HG02588 (cell line): ENCODE data around the gene AHNAK2.

ENCODE experiments used
- ATAC-seq: cut with Tn5 transposase; IDR thresholded peaks from one replicate; pipeline ENCODE4 v1.9.1; 2021; ENCODE audit warnings: mild to moderate bottlenecking, moderate library complexity; ENCODE audit not compliant: unreplicated experiment

The AHNAK2 gene

DNA sequence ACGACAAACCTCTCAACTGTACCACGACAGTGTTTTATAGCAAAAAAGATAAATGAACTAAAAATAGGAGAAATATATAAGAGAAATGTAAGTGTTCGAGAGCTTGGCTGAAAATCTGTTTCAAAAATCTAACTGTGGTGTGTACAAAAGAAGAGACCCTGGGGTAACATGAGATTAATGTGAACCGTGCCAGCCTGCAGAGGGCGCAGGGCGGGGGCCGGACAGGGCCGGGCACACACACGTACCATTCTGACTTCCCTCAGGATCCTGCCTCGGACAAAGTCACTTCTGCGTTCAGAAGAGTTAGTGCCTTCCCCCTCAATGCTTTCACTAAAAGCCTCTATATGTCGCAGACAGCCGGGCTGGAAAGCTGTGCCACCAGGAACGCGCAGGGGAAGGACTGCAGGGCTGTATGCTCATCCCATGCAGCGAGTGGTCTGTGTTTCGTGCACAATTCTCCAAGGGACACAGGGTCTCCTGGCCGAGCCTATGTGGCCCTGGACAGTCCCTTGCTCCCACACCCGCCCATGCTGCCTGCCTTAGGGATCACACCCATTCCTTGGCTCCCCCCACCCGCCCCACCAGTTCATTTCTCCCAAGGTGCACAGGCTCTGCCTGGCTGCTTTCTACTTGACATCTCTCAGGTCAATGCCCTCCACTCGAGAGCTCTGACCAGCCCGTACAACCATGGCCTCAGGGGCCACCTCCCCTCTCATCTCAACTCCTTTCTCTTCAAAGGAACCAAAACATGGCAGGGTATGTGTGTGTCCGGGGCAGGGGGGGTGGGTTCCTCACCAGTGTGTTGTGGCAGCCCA, 34.2 kb upstream of the AHNAK2 start:
- no peak for ATAC-seq

DNA sequence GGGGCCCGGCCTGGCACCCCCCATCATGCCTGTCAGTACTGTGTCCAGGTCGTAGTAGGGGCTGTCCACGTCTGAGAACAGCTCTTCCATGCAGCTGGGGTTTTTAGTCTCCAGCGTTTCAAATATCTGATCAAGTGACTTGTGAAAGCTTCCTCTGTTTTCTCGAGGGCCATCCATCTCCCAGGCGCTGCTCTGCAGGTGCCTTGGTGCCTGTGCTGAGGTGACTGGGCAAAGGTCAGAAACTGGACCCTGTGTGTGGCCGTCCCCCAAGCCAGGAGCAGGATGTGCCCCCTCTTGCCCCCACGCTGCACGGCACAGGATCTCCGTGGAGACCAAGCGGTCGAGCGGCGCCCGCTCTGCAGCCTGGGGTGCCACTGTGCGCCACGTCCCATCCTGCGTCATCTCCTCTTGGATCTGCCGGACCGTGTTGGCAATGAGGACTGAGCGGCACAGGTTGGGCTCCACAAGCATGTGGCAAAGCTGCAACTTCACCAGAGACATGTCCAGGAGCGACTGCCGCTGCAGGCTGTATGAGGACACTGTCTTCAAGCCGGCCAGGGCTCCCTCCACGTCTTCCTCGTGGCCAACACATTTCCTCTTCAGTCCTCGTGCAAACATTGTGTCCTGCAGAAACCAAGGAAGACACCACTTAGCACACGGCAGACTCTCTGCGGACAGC, 33.3 kb upstream of the AHNAK2 start:
- ATAC-seq = no peak

DNA sequence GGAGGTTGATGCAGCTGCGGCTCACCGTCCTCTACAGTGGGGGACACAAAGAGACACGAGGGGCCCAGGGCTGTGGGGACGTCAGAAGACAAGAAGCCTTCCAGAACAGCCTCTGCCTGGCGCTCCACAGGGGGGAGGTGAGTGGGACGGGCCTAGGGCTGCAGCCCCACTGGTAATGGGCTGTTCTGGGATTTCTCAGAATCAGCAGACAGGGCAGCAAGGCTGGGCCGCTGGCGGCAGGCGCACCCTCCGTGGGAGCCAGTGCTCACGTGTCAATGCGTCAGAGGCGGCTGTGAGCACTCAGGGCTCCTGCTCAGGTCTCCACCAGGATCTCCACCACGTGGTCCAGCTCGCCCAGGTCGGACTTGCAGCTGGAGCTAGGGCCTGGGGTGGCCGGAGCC, 32.7 kb upstream of the AHNAK2 start:
- no peak for ATAC-seq

DNA sequence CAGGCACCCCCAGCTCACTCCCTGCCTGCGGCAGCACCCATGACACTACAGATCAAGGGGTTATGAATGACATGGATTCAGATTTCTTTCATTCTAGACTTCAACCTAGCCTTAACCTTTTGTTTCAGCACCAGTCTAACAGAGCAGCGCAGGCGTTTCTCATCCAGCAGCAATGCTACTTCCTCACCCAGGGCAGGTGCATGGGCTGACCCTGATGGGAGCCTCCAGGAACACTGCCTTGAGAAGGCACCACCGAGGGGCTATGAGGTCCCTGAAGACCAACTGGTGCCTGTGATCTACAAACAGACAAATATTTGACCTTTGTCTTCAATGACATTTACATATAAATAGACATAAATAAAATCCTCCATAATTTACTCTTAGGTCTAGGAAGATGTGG, 31.9 kb upstream of the AHNAK2 start:
- ATAC-seq = no peak

DNA sequence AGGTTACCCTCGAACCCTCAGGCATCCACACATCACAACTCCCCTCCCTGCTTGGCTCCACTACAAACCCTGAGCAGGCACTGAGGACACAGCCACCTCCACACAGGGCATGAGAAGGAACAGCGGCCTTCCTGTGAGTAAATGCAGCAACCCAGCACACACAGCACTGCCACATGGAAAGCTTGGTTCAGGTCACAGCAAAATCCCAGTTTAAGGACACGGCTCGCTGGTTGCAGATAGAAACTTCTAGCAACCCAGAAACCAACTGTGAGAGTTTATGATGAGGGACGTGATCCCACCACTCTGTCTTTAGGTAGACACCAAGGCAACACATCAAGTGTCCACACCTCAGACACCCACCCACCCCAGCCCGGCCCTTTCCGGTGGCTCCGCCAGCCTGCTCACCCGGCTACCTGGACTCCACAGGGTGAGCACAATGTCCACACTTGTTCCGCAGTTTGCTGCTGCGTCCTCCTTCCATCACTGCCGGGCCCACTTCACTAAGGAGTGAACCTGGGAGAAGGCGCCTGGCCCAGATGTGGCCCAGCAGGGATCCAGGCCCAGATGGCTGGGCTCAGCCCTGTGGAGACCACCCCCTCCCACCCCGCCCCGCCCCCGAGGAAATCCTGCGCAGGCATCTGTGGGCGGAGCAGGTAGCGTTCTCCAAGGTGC, 29.6 kb upstream of the AHNAK2 start:
- no peak for ATAC-seq

DNA sequence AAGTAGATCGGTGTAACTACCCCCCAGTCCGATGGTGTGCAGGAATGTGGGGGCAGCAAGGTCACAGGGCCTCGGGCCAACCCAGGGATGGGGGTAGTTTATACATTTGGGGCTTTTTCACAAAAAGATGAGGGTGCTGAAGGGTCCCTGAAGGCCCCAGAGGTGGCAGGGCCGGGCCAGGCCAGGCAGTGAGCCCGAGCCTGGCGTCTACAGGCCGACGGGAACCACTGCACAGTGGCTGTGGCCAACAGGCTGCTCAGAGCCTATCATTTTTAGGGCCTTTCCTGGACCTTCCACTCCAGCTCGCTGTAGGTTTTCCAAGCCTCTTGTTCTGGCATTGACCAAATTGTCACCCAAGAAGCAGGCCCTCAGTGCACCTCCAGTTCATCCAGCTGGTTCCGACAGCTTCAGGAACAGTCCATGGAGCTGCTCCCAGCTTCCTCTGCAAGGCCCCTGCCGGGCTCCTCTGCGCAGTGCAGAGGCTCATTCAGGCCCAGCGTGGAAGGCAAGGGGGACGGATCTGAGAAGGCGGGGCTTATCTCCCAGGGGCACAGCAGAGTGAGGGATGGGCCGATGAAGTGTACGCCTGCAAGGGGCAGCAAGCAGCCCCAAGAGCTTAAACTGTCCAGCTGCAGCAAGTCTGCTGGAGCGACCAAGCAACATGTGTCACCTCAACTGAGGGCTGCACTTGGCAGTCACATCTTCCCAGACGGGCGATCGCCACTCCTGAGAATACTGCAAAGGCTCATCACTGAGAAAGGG, 28.8 kb upstream of the AHNAK2 start:
- ATAC-seq = no peak

DNA sequence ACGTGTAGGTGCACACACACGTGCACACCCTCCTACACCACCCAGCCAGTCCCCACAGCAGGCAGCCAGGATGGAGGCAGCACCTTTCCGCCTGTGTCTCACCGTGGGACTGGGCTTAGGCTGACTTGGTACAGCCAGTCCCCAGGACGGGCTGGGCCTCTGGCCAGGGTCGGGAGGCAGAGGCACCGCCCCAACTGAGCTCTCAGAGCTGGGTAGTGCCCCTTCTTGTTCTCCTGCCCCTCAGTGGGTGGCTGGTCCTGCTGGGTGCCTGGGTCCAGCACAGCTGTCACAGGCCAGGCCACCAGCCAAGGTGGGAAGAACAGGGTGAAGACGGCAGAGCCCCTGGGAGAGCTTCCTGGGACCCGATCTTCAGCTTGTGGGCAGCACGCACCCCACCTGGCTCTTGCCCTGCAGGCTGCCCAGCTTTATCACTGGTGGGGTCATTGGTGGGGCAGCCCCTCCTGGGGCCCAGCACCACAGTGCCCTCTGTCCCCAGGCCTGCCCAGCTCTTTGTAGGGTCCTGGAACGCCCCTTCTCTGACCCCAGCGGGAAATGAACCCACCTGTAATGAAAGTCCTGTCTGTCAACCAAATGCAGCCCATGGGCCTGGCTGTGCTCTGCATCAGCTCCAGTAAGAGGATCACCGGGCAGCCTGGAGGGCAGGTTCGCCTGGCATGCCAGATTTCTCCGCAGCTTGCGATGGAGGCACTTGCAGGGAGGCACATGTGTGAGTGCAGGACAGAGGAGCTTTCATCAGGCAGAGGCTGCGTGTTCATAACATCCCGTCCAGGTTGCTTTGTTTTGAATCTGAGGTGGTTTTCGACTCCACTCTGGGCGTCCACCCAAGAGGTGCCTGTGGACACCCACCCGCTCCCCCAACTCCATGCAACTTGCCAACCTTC, 28.0 kb upstream of the AHNAK2 start:
- no peak for ATAC-seq

DNA sequence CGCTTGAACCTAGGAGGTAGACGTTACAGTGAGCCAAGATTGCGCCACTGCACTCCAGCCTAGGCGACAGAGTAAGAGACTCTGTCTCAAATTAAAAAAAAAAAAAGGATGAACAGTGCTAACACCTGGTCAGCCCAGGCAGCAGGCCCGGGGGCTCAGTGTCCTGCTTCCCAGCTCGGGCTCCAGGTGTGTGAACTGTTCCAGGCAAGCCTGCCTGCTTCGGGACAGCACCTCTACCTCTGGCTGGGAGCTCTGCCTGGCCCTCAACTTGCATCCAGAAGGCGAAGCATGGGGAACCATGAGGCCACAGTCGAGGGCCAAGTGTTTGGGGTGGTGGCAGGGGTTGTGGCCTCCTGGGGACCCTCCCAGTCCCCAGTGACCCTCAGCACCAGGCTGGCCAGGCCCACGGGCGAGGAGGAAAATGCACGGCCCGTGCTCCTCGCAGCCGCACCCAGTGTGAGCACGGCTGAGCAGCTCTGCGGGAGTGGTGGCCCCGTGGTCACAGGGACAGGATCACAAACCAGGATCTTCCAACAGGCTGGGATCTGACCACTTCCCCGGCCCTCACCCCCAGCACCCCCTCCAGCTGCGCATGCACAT, 27.3 kb upstream of the AHNAK2 start:
- no peak for ATAC-seq

DNA sequence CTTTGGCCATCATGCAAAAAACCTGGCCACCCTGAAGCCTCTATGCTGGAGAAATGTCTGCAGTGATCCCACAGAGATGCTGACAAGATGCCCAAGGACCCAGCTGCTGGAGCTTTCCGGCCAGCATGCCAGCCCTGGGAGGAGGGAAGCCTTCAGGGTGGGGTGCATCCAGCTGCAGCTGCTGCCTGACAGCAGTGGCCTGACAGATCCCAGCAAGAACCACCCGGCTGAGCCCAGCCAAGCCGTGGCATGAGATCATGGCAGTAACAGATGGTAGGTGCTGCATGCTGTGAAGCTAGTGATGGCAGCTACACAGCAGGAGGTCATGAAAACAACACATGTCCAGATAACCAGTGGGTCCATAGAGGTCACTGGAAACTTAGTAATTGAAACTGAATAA, 21.2 kb upstream of the AHNAK2 start:
- ATAC-seq = no peak

DNA sequence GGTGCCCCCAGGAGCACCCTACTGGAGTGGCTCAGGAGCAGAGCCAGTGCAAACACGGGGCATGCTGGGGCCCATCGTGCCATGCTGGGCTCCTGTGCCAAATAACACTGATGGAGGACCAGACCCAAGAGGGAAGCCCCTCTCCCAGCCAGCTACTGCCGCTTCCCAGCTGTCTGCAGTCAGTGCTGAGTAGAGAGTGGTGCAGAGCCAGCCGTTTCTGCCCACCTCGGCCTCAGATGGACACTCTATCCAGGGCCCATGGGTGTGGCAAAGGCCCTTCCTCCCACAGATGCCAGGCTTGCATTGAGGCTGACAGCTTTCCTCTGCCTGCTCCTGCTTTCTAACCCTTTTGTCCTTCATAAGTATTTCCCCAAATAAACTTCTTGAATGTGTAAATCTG, 20.6 kb upstream of the AHNAK2 start:
- ATAC-seq = no peak

DNA sequence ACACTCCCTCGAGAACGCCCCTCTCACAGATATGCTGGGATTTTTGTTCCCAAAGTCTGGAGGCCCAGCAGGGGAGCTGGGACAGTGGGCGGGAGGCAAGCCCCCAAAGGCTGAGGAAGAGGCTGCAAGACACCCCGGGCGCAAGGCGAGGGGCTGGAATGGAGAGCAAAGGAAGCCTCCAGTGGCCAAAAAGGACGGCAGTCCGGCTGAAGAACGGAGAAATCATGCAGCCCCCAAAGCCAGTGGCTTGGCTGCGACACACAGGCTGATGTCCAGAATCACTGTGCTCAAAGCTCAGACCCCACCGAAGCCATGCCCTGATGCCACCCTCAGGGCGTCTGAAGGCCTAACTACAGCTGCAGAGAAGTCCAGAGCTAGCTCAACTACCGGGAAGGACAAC, 18.3 kb upstream of the AHNAK2 start:
- no peak for ATAC-seq

DNA sequence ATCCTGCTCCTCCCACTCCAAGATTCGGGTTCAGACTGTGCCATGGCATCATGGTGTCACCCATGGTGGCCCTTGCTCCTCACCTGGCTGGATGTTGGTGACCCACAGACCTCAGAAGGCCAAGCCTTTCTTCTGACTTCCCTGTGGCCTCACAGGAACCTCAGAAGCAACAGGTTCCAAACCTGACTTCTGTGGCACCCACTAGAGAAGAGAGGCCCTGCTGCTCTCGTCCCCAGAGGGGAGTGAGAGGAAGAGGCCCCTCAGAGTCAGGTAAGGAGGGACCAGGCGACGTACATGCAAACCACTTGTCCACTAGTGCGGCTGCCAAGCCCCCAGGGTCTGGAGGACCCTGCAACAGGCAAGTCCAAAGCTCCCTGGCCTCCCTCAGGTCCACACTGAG, 17.9 kb upstream of the AHNAK2 start:
- no peak for ATAC-seq

DNA sequence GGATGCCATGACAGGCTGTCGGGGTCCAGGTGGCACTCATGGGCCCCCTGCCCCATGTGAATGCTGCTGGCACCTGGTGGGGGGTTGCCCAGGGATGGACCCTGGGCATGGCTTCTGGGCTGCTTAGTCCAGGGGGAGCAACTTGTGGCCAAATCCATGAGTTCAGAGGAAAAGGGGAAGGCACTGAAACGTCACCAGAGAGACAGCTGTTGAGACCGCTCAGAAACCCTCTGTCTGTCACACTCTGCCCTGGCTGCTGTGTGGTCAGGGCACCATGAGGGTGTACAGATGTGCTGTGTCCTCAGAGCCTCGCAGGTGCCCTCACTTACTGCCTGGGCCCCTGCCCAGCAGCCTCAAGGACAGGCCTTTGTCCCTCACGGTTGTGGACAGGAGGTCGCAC, 16.8 kb upstream of the AHNAK2 start:
- no peak for ATAC-seq

DNA sequence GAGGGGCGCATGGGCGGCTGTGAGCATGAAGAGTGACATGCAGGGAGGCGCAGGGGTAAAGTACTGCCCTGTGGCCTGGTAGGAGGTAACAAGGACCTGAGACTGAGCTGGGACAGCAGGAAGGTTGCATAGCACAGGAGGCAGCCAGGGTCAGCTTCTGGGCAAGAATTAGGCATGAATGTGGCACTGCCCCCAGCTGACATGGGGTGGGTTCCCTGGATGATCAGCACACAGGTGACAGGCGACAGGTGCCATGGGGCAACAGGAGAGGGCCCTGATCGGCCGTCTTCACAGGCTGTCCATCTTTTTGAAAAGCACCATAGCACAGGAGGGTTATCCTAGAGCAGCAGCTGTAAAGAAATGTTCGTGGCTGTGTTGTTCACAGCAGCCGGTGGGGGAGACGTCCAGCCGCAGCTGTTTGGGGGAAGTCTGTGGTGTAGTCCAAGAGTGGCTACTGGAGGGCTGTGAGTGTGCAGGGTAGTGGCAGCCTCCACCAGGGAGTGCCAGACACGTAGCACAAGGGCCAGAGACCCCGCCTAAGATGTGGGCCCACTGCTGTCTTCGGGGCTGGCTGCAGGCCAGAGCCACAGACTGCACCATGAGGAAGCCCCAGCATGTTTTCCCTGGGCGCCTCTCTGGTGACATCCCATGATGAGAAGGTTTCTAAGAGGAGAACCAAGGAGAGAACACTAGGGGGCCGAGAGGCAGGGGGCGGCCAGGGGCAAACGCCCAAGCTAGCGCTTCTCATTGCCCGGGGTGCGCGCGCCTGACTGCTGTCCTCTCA, 15.8 kb upstream of the AHNAK2 start:
- no peak for ATAC-seq

DNA sequence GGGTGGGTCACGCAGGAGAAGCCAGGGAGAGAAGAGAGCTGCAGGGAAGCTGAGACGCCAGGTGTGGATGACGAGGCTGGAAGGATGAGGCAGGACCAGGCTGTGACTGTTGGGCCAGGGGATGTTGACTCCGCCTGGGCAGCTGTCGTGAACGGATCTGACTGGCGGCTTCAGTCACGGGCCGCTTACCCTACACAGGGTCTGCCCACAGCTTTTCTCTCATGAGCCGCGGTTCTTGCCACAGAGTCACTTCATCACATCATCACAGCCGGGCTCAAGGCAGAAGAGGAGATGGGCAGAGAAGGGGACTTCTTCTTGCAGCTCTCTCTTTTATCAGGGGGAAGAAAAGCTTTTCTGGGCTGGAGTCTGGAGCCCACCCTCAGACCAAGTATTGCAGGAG, 15.1 kb upstream of the AHNAK2 start:
- ATAC-seq = no peak

DNA sequence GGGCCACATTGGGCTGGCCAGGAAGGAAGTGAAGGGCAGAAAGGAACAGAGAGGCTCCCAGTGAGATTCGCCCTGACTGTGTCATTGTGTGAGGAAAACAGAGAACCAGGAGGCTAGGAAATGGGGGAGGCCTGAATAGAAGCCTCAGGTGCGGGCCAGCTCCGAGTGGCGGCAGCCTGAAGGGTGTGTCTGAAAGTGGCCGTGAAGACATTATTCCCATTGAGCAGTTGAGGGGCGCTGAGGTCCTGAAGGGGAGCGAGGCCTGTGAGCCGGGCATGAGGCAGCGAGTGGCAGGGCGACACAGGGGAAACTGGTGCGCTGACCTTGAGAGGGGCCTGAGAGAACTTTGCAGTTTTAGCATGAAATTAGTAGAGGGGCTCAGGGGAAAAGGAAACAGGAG, 14.3 kb upstream of the AHNAK2 start:
- no peak for ATAC-seq

DNA sequence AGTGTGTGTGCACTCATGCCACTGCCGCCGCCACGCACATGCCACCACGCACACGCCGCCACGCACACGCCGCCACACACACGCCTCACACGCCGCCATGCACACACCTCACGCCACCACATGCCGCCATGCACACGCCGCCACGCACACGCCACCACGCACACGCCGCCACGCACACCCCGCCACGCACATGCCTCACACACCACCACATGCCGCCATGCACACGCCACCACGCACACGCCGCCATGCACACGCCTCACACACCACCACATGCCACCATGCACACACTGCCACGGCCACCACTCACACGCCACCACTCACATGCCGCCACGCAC, 13.7 kb upstream of the AHNAK2 start:
- ATAC-seq = no peak

DNA sequence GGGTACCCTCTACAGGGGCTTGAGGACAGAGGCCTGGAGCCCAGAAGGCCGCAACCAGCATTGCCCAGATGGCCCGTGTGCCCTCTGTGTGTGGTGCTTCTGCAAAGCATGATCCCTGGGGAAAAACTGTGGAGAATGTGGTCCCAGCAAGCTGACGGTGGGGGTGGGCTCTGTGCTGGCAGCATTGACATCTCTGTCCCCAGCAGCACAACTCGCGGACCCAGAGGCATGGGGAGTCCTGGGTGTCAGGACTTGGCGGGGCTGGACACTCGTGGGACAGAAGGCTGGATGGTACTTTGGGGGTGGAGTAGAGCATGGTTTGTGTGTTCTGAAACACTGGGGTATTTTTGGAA, 11.8 kb upstream of the AHNAK2 start:
- no peak for ATAC-seq

DNA sequence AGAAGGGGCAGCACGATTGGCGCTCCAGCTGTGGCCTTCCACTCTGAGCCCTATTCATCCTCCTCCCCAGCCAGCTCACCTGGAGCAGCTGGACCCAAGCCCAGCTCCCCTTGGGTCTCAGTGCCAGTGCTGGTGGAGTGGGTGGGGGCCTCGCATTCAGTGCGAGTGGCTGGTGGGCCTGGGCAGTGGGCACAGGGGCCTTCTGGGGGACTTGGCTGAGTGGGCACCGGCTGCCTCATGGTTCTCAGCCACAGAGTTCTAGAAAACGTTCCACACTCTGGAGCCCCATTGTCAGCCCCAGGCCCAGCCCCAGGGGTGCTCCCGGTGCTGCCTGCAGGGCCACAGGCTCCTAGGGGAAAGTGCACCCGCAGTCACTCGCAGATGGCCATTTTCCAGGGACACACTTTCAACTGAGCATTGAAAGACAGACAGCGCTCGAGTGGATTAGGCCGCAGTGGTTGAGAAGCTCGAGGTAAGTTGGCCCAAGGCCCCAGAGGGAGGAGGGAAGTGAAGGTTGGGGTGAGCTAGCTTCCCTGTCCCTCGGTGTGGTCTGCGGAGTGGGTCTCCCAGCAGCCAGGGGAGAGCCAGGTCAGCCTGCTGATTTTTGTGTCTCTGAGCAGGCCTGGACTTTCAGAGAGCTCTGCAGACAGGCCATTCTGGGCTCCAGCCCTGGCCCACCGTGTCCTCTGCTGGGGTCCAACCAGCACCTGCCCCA, 11.2 kb upstream of the AHNAK2 start:
- no peak for ATAC-seq
